Stimulated activated CD4-positive, alpha-beta T cell treated with anti-CD3 and anti-CD28 coated beads, Interleukin-15, amount 100 ng/mL, for 24 hours (primary cell): ENCODE results near the gene PLXNA2.

Experiments used
- DNase-seq: peaks from one replicate; pipeline ENCODE4 v3.0.0-alpha.2; 2020

PLXNA2 gene

DNA sequence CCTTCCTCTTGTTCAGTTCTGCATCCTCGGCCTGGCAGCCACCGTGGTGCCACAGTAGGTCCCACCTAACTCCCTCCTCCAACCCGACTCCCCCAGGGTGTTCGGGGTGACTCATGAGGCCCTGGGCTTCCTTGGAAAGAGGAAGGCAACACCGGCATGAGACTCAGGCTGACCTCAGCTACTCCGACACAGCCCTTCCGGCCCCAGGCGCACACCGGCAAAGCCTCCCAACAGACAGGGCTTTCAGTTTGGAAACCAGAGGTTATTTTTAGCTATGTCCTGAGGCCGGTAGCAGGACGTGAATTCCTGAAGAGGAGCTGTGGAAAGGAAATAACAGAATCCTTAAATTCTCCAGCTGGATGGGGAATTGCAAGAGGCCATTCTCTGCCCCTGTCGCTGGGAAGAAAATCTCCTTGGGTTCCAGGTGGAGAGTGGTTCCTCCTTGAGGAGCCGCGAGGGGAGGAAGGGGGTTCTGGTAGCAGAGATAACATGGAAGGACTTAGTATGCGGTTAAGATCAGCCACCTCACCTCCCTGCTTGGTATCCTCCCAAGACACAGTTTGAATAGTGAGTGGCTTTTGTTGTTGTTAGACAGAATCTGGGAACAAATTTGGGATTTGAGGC is 24.4 kb downstream of the PLXNA2 start:
- no peak for DNase-seq

GRCh38 chr1:208219098-208219658 is 25.0 kb downstream of the PLXNA2 start:
- no peak for DNase-seq

DNA sequence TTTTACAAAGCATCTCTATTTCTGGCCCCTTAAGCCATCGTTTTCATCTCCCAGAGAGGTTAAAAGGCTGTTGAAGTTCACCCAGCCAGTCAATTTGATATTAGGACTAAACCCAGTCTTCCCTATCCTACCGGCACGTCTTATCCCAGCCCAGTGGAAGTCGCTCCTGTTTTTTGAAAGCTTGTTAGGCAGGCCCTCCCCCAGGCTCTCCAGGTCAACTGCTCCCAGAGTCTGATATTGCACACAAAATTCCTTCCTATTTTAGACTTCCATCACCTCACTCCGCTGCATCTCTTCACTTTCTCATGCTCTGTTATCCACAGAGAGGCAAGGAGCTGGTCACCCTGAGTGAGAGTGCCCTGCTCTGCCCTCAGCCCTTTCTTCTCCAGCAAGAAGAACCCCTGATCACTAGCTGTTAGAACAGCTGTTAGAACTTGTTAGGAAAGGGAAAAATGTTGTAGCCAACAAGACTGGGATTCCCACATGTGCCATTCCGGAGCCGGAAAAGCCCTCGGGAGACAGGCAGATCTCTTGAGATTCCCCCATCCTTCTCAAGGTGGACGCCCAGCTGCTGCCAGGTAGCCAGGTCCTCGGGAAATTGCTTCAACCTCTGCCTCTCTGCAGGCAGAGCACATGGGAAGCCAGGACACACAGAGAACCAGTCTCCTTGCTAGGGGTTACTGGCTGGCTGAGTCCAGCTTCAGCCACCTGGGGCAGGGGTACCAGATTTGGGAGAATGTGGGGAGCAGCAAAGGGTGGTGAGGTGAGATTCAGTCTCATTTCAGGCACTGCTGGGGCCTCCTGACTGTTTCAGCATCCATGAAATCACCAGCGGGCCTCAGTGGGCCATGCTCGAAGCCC is 25.7 kb downstream of the PLXNA2 start:
- no peak for DNase-seq

DNA sequence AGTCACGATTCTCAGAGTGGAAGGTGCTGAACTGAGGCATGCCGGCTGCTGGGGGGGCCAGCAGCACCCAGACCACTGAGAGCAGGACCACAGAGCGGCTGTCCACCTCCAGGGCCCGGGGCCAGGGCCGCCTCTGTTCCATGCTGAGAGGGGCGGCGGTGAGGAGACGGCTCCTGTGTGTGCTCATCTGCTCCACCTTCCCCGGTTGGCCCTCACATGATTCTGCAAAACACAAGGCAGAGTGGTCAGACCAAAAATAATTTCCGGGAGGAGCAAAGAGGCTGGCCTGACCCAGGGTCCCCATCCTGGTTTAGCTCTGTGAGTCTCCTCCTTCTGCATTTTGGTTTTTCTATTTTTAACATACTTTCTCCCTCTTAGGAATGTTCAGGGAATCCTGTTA is 26.4 kb downstream of the PLXNA2 start:
- DNase-seq, result no peak

- DNase-seq, result no peak
Observed at GRCh38 chr1:208216806-208217205, 27.4 kb downstream of the PLXNA2 start.

GRCh38 chr1:208216062-208216461 is 28.1 kb downstream of the PLXNA2 start:
- DNase-seq, result no peak

DNA sequence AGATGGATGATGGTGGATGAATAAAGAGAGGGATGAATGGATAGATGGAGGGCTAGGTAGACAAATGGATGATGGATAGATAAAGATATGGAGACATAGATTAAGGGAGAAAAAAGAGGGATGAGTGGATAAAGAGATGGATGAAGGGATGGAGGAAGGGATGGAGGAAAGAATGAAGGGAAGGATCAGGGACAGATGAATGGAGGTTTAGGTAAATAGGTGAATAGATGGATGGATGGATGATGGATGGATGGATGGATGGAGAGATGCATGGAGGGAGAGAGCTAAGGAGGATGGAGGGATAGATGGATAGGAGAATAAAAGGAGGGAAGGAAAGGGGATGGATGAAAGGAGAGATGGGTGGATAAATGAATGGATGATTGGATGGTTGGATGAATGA is 28.8 kb downstream of the PLXNA2 start:
- no peak for DNase-seq

DNA sequence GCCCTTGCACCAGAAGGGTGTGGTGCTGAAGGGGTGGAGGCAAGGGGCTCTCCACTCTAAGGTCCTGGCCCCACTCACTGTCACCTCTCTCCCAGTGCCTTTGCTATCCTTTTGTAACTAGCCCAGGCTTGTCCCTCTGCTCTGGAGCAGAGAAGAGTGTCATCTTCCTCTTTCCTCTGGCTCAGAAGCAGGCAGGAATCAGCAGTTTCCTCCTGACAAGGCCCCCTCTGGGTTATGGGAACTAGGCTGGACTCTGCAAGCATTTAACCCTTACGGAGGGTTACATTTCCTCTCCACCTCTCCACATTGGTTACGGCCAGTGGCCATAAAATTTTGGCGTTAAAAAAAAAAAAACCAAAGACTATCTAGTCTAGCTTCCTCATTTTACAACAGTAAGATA is 30.4 kb downstream of the PLXNA2 start:
- no peak for DNase-seq

- DNase-seq, result no peak
Observed at GRCh38 chr1:208212893-208213292, 31.3 kb downstream of the PLXNA2 start.

GRCh38 chr1:208211921-208212843 is 32.0 kb downstream of the PLXNA2 start:
- DNase-seq, result no peak

DNA sequence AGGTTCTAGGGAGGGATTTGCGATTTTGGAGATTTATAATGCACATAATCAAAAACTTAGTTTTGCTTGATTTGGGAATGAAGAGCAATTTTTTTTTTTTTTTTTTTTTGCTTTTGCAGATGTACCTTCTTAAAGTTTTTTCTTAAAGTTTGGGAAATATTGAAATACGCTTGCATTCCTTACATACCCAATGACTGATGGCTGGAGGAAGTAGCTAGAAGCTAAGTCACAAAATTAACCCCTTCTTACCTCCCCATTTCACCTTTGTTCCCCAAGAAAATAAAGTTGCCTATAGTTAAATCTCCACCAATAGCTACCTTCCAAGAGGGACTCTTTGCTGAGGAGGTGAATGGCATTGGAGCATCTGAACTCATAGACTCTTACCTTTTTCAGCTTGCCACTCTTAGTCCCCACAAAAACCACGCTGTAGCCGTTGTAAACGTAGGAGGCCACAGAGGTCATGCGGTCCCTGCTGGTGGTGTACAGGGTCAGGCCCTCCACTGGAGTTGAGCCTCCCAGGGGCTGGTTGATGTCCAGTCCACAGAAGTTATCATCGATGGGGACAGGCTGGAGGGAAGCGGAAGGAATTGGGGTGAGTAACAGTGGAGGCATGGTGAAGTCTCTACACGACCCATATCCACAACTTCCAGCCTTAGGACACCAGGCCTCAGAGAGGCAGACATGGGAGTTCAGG is 34.1 kb downstream of the PLXNA2 start:
- no peak for DNase-seq

- no peak for DNase-seq
Observed at GRCh38 chr1:208209286-208209685, 34.9 kb downstream of the PLXNA2 start.

DNA sequence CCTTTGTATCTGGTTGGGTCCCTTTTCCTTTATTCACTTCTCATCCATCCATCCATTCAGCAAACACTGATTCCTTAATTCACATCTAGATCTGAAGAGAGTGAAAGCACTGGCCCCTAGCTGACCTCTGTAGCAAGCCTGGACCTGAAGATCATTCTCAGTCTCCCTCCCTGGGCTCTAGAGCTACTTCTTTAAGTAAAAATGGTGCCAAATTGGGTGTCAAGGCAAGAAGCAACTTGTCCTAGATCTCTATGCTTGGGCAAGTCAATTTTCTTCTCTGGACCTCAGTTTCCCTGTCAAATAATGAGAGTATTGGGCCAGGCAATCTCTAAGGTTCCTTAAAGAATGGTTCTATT is 36.1 kb downstream of the PLXNA2 start:
- no peak for DNase-seq

GRCh38 chr1:208207388-208208131 is 36.6 kb downstream of the PLXNA2 start:
- DNase-seq, result no peak

DNA sequence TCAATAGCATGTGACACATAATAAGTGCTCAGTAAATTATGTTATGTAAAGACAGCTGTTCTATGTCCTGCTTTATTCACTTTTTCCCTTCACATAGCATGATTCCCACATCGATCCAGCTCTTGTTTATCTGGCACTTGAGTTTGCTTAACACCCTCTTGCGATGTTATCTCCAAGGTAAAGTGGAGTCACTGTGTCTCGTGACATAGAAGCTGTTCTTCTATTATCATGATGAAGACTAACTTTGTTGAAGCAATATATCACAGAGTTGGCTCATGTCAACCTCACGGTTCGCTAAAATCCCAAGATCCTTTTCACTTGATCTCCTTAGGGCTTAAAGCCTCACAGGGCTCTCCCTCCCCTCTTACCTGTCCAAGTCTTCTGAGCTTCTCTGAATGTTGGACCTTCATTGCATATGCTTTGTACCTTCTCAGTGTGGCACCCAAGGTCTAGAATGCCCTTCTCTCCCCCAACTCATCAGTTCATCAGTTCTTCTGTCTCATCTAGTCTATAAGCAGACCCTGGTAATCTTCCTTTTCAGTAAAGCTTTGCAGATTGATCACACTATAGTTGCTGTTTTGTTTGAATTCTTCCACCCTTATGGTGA is 38.0 kb downstream of the PLXNA2 start:
- DNase-seq, result no peak

- DNase-seq, result no peak
Observed at GRCh38 chr1:208205216-208206013, 38.8 kb downstream of the PLXNA2 start.

- no peak for DNase-seq
Observed at GRCh38 chr1:208204779-208205178, 39.4 kb downstream of the PLXNA2 start.

- DNase-seq, result no peak
Observed at GRCh38 chr1:208203848-208204609, 40.2 kb downstream of the PLXNA2 start.

GRCh38 chr1:208203127-208203847 is 40.9 kb downstream of the PLXNA2 start:
- no peak for DNase-seq
